ENCODE measurements around the gene HBS1L.

DNA sequence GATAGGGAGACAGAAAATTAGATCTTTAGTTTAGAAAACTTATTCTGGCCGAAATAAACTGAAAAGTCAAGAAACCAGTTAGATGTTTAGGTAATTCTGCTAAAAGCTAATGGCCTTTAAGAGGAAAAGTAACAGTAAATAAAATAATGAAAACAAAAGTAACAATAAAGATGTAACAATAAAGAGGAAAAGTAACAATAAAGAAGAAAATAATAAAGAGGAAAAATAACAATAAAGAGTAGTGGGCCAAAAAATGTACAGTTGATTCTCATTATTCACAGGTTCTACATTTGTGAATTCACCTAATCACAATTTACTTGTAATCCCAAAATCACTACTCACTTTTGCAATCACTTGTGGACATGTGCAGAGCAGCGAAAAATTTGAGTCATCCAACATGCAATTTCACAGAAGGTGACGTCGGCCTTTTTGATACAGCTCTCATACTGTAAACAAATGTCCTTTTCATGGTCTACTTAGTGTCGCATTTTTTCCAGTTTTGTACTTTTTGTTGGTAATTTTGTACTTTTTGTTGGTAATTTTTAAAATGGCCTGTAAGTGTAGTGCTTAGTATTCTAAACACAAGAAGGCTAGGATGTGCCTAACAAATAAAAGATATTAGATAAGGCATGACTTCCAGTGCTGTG is 24.0 kb downstream of the HBS1L start:
- no peak for TF ChIP-seq CTCF (tag by site-specific recombination; IDR thresholded peaks at IDR 0.05)
- no peak for TF ChIP-seq ZNF274 (IDR thresholded peaks at IDR 0.05; ENCODE audit: low read length)
- no peak for TF ChIP-seq ZNF274 (tag by site-specific recombination; IDR thresholded peaks at IDR 0.05; ENCODE audit: borderline replicate concordance)
- no peak for TF ChIP-seq HOXA7 (CRISPR knock-in tag; IDR thresholded peaks at IDR 0.05; ENCODE audit: borderline replicate concordance)
- no peak for TF ChIP-seq ZSCAN5A (tag by site-specific recombination; IDR thresholded peaks at IDR 0.05)
- TF ChIP-seq ZNF24 (tag by site-specific recombination; IDR thresholded peaks at IDR 0.05), result no peak
- no peak for TF ChIP-seq ZNF558 (tag by site-specific recombination; IDR thresholded peaks at IDR 0.05)
- no peak for TF ChIP-seq KLF9 (tag by site-specific recombination; IDR thresholded peaks at IDR 0.05; ENCODE audit: low read depth)
- TF ChIP-seq ZNF404 (tag by site-specific recombination; IDR thresholded peaks at IDR 0.05), result no peak
- no peak for TF ChIP-seq ZNF302 (tag by site-specific recombination; IDR thresholded peaks at IDR 0.05; ENCODE audit: low read depth)
- TF ChIP-seq, protein P1, sequence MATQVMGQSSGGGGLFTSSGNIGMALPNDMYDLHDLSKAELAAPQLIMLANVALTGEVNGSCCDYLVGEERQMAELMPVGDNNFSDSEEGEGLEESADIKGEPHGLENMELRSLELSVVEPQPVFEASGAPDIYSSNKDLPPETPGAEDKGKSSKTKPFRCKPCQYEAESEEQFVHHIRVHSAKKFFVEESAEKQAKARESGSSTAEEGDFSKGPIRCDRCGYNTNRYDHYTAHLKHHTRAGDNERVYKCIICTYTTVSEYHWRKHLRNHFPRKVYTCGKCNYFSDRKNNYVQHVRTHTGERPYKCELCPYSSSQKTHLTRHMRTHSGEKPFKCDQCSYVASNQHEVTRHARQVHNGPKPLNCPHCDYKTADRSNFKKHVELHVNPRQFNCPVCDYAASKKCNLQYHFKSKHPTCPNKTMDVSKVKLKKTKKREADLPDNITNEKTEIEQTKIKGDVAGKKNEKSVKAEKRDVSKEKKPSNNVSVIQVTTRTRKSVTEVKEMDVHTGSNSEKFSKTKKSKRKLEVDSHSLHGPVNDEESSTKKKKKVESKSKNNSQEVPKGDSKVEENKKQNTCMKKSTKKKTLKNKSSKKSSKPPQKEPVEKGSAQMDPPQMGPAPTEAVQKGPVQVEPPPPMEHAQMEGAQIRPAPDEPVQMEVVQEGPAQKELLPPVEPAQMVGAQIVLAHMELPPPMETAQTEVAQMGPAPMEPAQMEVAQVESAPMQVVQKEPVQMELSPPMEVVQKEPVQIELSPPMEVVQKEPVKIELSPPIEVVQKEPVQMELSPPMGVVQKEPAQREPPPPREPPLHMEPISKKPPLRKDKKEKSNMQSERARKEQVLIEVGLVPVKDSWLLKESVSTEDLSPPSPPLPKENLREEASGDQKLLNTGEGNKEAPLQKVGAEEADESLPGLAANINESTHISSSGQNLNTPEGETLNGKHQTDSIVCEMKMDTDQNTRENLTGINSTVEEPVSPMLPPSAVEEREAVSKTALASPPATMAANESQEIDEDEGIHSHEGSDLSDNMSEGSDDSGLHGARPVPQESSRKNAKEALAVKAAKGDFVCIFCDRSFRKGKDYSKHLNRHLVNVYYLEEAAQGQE (tag by site-specific recombination; IDR thresholded peaks at IDR 0.05), result no peak
- TF ChIP-seq SP2 (tag by site-specific recombination; IDR thresholded peaks at IDR 0.05), result no peak
- TF ChIP-seq TCF7L2 (IDR thresholded peaks at IDR 0.05; ENCODE audit: borderline replicate concordance, low read depth, low read length), result no peak
